Naive thymus-derived CD4-positive, alpha-beta T cell (primary cell): ENCODE measurements around the gene LAMA5. TPM values are rescaled to one million over a fixed set of nuclear protein-coding genes. Genes with fewer than 3 reads are reported as not detected.
A peak's percentile ranks its signal among the peaks of the same experiment; 100 is the strongest.

Experiments used
- ATAC-seq: fragments of 150-1000 bp; cut with Tn5 transposase; 2 replicates; pipeline ENCODE4 v1.10.0; 2021; ENCODE audit warnings: mild to moderate bottlenecking, moderate library complexity
- CTCF ChIA-PET: fragments of 350-600 bp; sonication (Branson Sonifier 250); formaldehyde crosslinking; loops from one replicate; lab custom pipeline; 2021; ENCODE audit warnings: antibody characterized with exemption; lab: Charles Lee
- POLR2A ChIA-PET: fragments of 350-600 bp; sonication (Branson Sonifier 250); formaldehyde crosslinking; loops from one replicate; lab custom pipeline; 2021; ENCODE audit warnings: antibody characterized with exemption, inconsistent platforms; lab: Charles Lee
- DNase-seq, 9 donors: peaks; one replicate each; pipeline versions ENCODE4 v3.0.0 to v3.0.0-alpha.2; 2020 to 2022; ENCODE audit warnings: mixed read lengths in 1 of 9
- H3K27ac ChIP-seq: one replicate; pipeline ENCODE4 v1.7.0; 2013; ENCODE audit warnings: mild to moderate bottlenecking, low read depth, low read length, moderate library complexity
- H3K27me3 ChIP-seq, 2 donors: one replicate each; pipeline ENCODE4 v1.7.0; 2013; ENCODE audit warnings: low read length in 2 of 2, mild to moderate bottlenecking in 2 of 2, moderate library complexity in 2 of 2; ENCODE audit not compliant: control insufficient read depth in 2 of 2, insufficient read depth in 2 of 2
- H3K36me3 ChIP-seq, 3 experiments: 1 replicate in 2 of 3; 2 replicates in 1 of 3; pipeline ENCODE4 v1.7.0; 2013; ENCODE audit warnings: low read length in 3 of 3, mild to moderate bottlenecking in 3 of 3, moderate library complexity in 1 of 3; ENCODE audit not compliant: insufficient read depth in 3 of 3, control insufficient read depth in 2 of 3
- H3K4me1 ChIP-seq, 2 donors: one replicate each; pipeline ENCODE4 v1.7.0; 2013; ENCODE audit warnings: low read length in 2 of 2, mild to moderate bottlenecking in 2 of 2, moderate library complexity in 1 of 2; ENCODE audit not compliant: control insufficient read depth in 2 of 2, insufficient read depth in 2 of 2
- H3K4me3 ChIP-seq: 2 replicates; pipeline ENCODE4 v1.7.0; 2013; ENCODE audit warnings: mild to moderate bottlenecking, low read length
- H3K9me3 ChIP-seq, 3 experiments: 1 replicate in 2 of 3; 2 replicates in 1 of 3; pipeline ENCODE4 v1.7.0; 2013; ENCODE audit warnings: low read length in 3 of 3; ENCODE audit not compliant: control insufficient read depth in 2 of 3
- H3K27ac Mint-ChIP-seq, 9 donors: one replicate each; pipeline ENCODE4 v1.8.0; 2020 to 2022; ENCODE audit warnings: mixed read lengths in 9 of 9, mild to moderate bottlenecking in 8 of 9, moderate library complexity in 5 of 9, inconsistent platforms in 2 of 9
- H3K27me3 Mint-ChIP-seq, 5 donors: one replicate each; pipeline ENCODE4 v1.8.0; 2021 to 2022; ENCODE audit warnings: mixed read lengths in 5 of 5, mild to moderate bottlenecking in 1 of 5
- H3K36me3 Mint-ChIP-seq, 5 donors: one replicate each; pipeline ENCODE4 v1.8.0; 2020 to 2022; ENCODE audit warnings: mixed read lengths in 5 of 5, mild to moderate bottlenecking in 3 of 5, inconsistent platforms in 1 of 5
- H3K4me1 Mint-ChIP-seq, 7 donors: one replicate each; pipeline ENCODE4 v1.8.0; 2020 to 2022; ENCODE audit warnings: mixed read lengths in 7 of 7, mild to moderate bottlenecking in 3 of 7, inconsistent platforms in 1 of 7
- H3K4me3 Mint-ChIP-seq, 10 donors: one replicate each; pipeline ENCODE4 v1.8.0; 2020 to 2022; ENCODE audit warnings: mild to moderate bottlenecking in 10 of 10, mixed read lengths in 10 of 10, moderate library complexity in 6 of 10, inconsistent platforms in 2 of 10
- H3K9me3 Mint-ChIP-seq, 11 donors: one replicate each; pipeline ENCODE4 v1.8.0; 2020 to 2022; ENCODE audit warnings: mixed read lengths in 11 of 11, mild to moderate bottlenecking in 4 of 11, inconsistent platforms in 1 of 11, moderate library complexity in 1 of 11
- intact Hi-C, 2 donors: fragments of 100-400 bp; cut with micrococcal nuclease; formaldehyde crosslinking; loops; one replicate each; pipeline ENCODE4 v1.15.1; 2023
- polyA plus RNA-seq, 2 donors: library from polyadenylated mRNA; unstranded; fragments of 300-500 nt; fragmentation: Illumina TruSeq; gene quantifications; one replicate each; pipeline ENCODE4 v1.2.3, GENCODE V29; 2021
- total RNA-seq, 6 experiments: library from RNA in 5 of 6; stranded (reverse) in 5 of 6; gene quantifications; 1 replicate in 5 of 6; 2 replicates in 1 of 6; pipeline ENCODE4 v1.2.3 and lab custom pipeline; 2021 to 2026

Gene LAMA5
- total and polyA plus RNA-seq, 7 experiments from 2014 or later = 0.05 to 1.3 (median 0.57) TPM; not detected in 2

GRCh38 chr20:62323980-62324906 lies 42.9 kb downstream of the LAMA5 start:
- ChIA-PET CTCF (no interaction called here), POLR2A (no interaction called here)
- Mint-ChIP-seq H3K36me3 (no peaks in the 10 kb centered on the region), H3K4me3 (no peak overlapping the region), H3K9me3 (peaks cover 0 to 2% (median 0%) of the 10 kb centered on the region in 11 donors), H3K27me3 (no peaks in the 10 kb centered on the region), H3K27ac (no peak overlapping the region), H3K4me1 (peaks cover 0 to 6% (median 0%) of the 10 kb centered on the region in 7 donors)
- no peaks in the 10 kb centered on the region for H3K27me3 ChIP-seq
- no peak overlapping the region for H3K4me3 ChIP-seq
- no peaks in the 10 kb centered on the region for H3K9me3 ChIP-seq
- intact Hi-C loops = no loop called here
- no peak for DNase-seq
- no peaks in the 10 kb centered on the region for H3K4me1 ChIP-seq
- no peak for ATAC-seq
- no peak overlapping the region for H3K27ac ChIP-seq
- H3K36me3 ChIP-seq = no peaks in the 10 kb centered on the region

GRCh38 chr20:62323146-62323979 lies 43.7 kb downstream of the LAMA5 start:
- no peaks in the 10 kb centered on the region for H3K36me3 ChIP-seq

GRCh38 chr20:62322492-62323041 lies 44.5 kb downstream of the LAMA5 start:
- Mint-ChIP-seq H3K4me3 (no peak overlapping the region), H3K27ac (no peak overlapping the region), H3K9me3 (peaks cover 0 to 2% (median 0%) of the 10 kb centered on the region in 11 donors), H3K27me3 (no peaks in the 10 kb centered on the region), H3K4me1 (peaks cover 0 to 6% (median 0%) of the 10 kb centered on the region in 7 donors), H3K36me3 (no peaks in the 10 kb centered on the region)
- ChIA-PET POLR2A (no interaction called here), CTCF (no interaction called here)
- Histone ChIP-seq H3K9me3 (no peaks in the 10 kb centered on the region), H3K27me3 (no peaks in the 10 kb centered on the region), H3K4me1 (no peaks in the 10 kb centered on the region), H3K27ac (no peak overlapping the region), H3K36me3 (no peaks in the 10 kb centered on the region), H3K4me3 (no peak overlapping the region)
- no peak for DNase-seq
- no peak for ATAC-seq
- intact Hi-C loops = no loop called here

More at GRCh38 chr20:62323146-62323979, 43.7 kb downstream of the LAMA5 start:
- Histone ChIP-seq H3K9me3 (no peaks in the 10 kb centered on the region), H3K4me1 (no peaks in the 10 kb centered on the region), H3K27ac (no peak overlapping the region), H3K27me3 (no peaks in the 10 kb centered on the region), H3K4me3 (no peak overlapping the region)
- intact Hi-C loops = no loop called here
- POLR2A ChIA-PET = no interaction called here
- DNase-seq (no peak), ATAC-seq (no peak)
- CTCF ChIA-PET = no interaction called here
- H3K4me1 Mint-ChIP-seq = peaks cover 0 to 6% (median 0%) of the 10 kb centered on the region in 7 donors
- H3K27me3 Mint-ChIP-seq = no peaks in the 10 kb centered on the region
- no peaks in the 10 kb centered on the region for H3K36me3 Mint-ChIP-seq
- H3K9me3 Mint-ChIP-seq = peaks cover 0 to 2% (median 0%) of the 10 kb centered on the region in 11 donors
- H3K27ac Mint-ChIP-seq = no peak overlapping the region
- no peak overlapping the region for H3K4me3 Mint-ChIP-seq

- intact Hi-C loops = no loop called here
- DNase-seq (no peak), ATAC-seq (no peak)
- ChIA-PET POLR2A (no interaction called here), CTCF (no interaction called here)
- peaks cover 0 to 6% (median 0%) of the 10 kb centered on the region in 7 donors for H3K4me1 Mint-ChIP-seq
- no peaks in the 10 kb centered on the region for H3K36me3 ChIP-seq
- H3K4me3 ChIP-seq = no peak overlapping the region
- H3K27me3 ChIP-seq = no peaks in the 10 kb centered on the region
- no peaks in the 10 kb centered on the region for H3K36me3 Mint-ChIP-seq
- no peaks in the 10 kb centered on the region for H3K27me3 Mint-ChIP-seq
- no peaks in the 10 kb centered on the region for H3K4me1 ChIP-seq
- peaks cover 0 to 2% (median 0%) of the 10 kb centered on the region in 11 donors for H3K9me3 Mint-ChIP-seq
- H3K4me3 Mint-ChIP-seq = no peak overlapping the region
- H3K27ac ChIP-seq = no peak overlapping the region
- H3K27ac Mint-ChIP-seq = no peak overlapping the region
- H3K9me3 ChIP-seq = no peaks in the 10 kb centered on the region
These were observed 45.1 kb downstream of the LAMA5 start for GRCh38 chr20:62321975-62322374.

GRCh38 chr20:62321521-62321948 lies 45.6 kb downstream of the LAMA5 start:
- Histone ChIP-seq H3K4me1 (no peaks in the 10 kb centered on the region), H3K27me3 (no peaks in the 10 kb centered on the region), H3K9me3 (no peaks in the 10 kb centered on the region), H3K4me3 (no peak overlapping the region), H3K36me3 (no peaks in the 10 kb centered on the region), H3K27ac (no peak overlapping the region)
- Mint-ChIP-seq H3K9me3 (peaks cover 0 to 2% (median 0%) of the 10 kb centered on the region in 11 donors), H3K4me1 (peaks cover 0 to 6% (median 0%) of the 10 kb centered on the region in 7 donors), H3K27ac (no peak overlapping the region), H3K27me3 (no peaks in the 10 kb centered on the region), H3K36me3 (no peaks in the 10 kb centered on the region), H3K4me3 (no peak overlapping the region)
- POLR2A ChIA-PET = no interaction called here
- intact Hi-C loops = no loop called here
- CTCF ChIA-PET = no interaction called here
- DNase-seq = no peak
- peak; percentile 44 for ATAC-seq

GRCh38 chr20:62320581-62321354 lies 46.3 kb downstream of the LAMA5 start:
- Mint-ChIP-seq H3K27ac (peak overlapping the region in 1 of 9 donors; percentile 78), H3K36me3 (no peaks in the 10 kb centered on the region), H3K4me3 (no peak overlapping the region), H3K4me1 (peaks cover 0 to 6% (median 0%) of the 10 kb centered on the region in 7 donors), H3K9me3 (peaks cover 0 to under 1% (median 0%) of the 10 kb centered on the region in 11 donors), H3K27me3 (no peaks in the 10 kb centered on the region)
- Histone ChIP-seq H3K36me3 (no peaks in the 10 kb centered on the region), H3K9me3 (no peaks in the 10 kb centered on the region), H3K4me1 (no peaks in the 10 kb centered on the region), H3K4me3 (no peak overlapping the region), H3K27ac (no peak overlapping the region), H3K27me3 (no peaks in the 10 kb centered on the region)
- no peak for DNase-seq
- peak; percentile 16 for ATAC-seq
- ChIA-PET CTCF (no interaction called here), POLR2A (no interaction called here)
- intact Hi-C loops = no loop called here
